ENCODE data around the gene MAGED4. TPM values are rescaled to one million over a fixed set of nuclear protein-coding genes. Genes with fewer than 3 reads are reported as not detected.
A peak's percentile ranks its signal among the peaks of the same experiment; 100 is the strongest.

MAGED4 gene
- total and polyA plus RNA-seq, 2 of the 8 experiments (the other 6 are each of a cell fraction or from before 2014, with no cell fraction given): 19.3 to 62.3 TPM

- Histone ChIP-seq H3K18ac (ENCODE audit: extremely low read depth, low read length) (no peak overlapping the region), H4K20me1 (replicated peaks in 1 of 2; ENCODE audit: control insufficient read depth in 1 of 2, insufficient read depth in 2 of 2, low read length in 2 of 2) (no peaks in the 10 kb centered on the region), H2BK120ac (replicated peaks; ENCODE audit: low read depth, low read length) (no peak overlapping the region), H3K4ac (replicated peaks; ENCODE audit: insufficient read length, low read depth, low read length) (no peak overlapping the region), H3K23me2 (ENCODE audit: low read depth, low read length) (no peaks in the 10 kb centered on the region), H3K4me3 (ENCODE audit: extremely low read depth in 1 of 4, insufficient read depth in 2 of 4, low read depth in 3 of 4, low read length in 4 of 4) (no peak overlapping the region), H4K5ac (ENCODE audit: insufficient read length, low read depth, low read length) (no peak overlapping the region), H4K8ac (ENCODE audit: extremely low read depth, insufficient read depth, low read length) (peak overlapping the region; percentile 51; the same call in 1 of the 2 replicates), H3K79me2 (ENCODE audit: control insufficient read depth in 1 of 2, insufficient read depth in 2 of 2, low read length in 2 of 2) (no peaks in the 10 kb centered on the region), H3K4me2 (ENCODE audit: insufficient read depth in 1 of 2, low read depth in 2 of 2, low read length in 2 of 2) (no peak overlapping the region), H3K56ac (replicated peaks; ENCODE audit: insufficient read length, low read depth, low read length) (no peak overlapping the region), H2BK12ac (ENCODE audit: low read depth, low read length) (no peak overlapping the region), H3K9me3 (ENCODE audit: insufficient read depth in 2 of 2, low read depth in 1 of 2, low read length in 1 of 2) (no peaks in the 10 kb centered on the region), H2BK20ac (ENCODE audit: low read length) (no peak overlapping the region), H2BK15ac (ENCODE audit: low read length) (no peak overlapping the region), H2AFZ (ENCODE audit: low read length) (no peak overlapping the region), H3K4me1 (replicated peaks in 1 of 4; ENCODE audit: control insufficient read depth in 3 of 4, insufficient read depth in 4 of 4, low read length in 3 of 4) (no peaks in the 10 kb centered on the region), H2BK5ac (ENCODE audit: low read depth, low read length) (no peak overlapping the region), H2AK5ac (ENCODE audit: low read depth, low read length) (no peak overlapping the region), H3K79me1 (ENCODE audit: low read depth, low read length) (no peaks in the 10 kb centered on the region), H3K27me3 (replicated peaks in 1 of 4; ENCODE audit: control insufficient read depth in 3 of 4, extremely low read depth in 1 of 4, insufficient read depth in 3 of 4, low read length in 3 of 4) (no peaks in the 10 kb centered on the region), H3K23ac (ENCODE audit: insufficient read length) (no peak overlapping the region), H3K14ac (ENCODE audit: insufficient read length) (no peak overlapping the region), H3K27ac (ENCODE audit: low read depth, low read length) (no peak overlapping the region), H3K9ac (replicated peaks in 1 of 4; ENCODE audit: extremely low read depth in 1 of 4, low read depth in 3 of 4, low read length in 3 of 4) (no peak overlapping the region), H3K36me3 (ENCODE audit: control insufficient read depth in 2 of 4, insufficient read depth in 4 of 4, low read length in 3 of 4) (no peaks in the 10 kb centered on the region), H4K91ac (replicated peaks; ENCODE audit: insufficient read length, low read length) (no peak overlapping the region)
- FAIRE-seq (no peak), DNase-seq (ENCODE audit: low read depth in 1 of 2, low spot score in 2 of 2) (no peak)
- POLR2A ChIA-PET (ENCODE audit: partially characterized antibody): no interaction called here
- CTCF ChIA-PET (ENCODE audit: partially characterized antibody): no interaction called here
- TF ChIP-seq SP4 (IDR thresholded peaks at IDR 0.05; ENCODE audit: low read length) (no peak), TAF7 (optimal IDR thresholded peaks at IDR 0.05; ENCODE audit: borderline replicate concordance, low read depth, low read length) (no peak), CREB1 (IDR thresholded peaks at IDR 0.05) (no peak), POLR2A (IDR thresholded peaks at IDR 0.05; ENCODE audit: control extremely low read depth in 1 of 2, low read depth in 2 of 2, low read length in 2 of 2) (no peak), MAX (IDR thresholded peaks at IDR 0.05) (no peak)
- 80% methylated on average over 1 of the region's 2 CpGs; no CpG with 5 or more reads in 1 of the 2 experiments for WGBS, 2 experiments (ENCODE audit: extremely low coverage in 1 of 2, insufficient coverage in 1 of 2, insufficient read length in 1 of 2, insufficient replicate concordance in 2 of 2, low coverage in 1 of 2, low lambda C conversion rate in 2 of 2, missing lambda C conversion rate in 1 of 2)
Measured at GRCh38 chrX:52138830-52139544, 45.7 kb upstream of the MAGED4 start.
